ENCODE results near the gene PRKG1.

DNA sequence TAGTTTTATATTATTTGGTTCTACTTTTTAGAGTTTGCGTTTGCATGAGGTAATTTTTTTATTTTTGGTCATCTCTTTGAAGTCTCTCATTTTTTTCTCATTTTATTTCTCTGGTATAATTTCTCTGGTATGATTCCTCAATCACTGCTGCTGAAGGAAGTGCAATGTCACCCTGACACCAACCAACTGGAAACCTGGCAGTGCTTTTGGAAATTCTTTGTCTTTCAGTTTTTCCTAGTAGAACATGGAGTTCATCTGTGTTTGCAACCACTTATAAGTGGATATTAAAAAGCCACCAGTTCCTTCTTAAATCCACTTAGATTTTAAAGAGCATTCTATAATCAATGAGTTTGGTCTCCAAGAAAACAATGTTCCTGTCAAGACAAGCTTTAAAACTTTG is 291.8 kb downstream of the PRKG1 start:
- TF ChIP-seq POLR2A (IDR thresholded peaks at IDR 0.05; ENCODE audit: low read depth) (no peak), EP300 (IDR thresholded peaks at IDR 0.05) (no peak)
- TF ChIP-seq, protein P1, sequence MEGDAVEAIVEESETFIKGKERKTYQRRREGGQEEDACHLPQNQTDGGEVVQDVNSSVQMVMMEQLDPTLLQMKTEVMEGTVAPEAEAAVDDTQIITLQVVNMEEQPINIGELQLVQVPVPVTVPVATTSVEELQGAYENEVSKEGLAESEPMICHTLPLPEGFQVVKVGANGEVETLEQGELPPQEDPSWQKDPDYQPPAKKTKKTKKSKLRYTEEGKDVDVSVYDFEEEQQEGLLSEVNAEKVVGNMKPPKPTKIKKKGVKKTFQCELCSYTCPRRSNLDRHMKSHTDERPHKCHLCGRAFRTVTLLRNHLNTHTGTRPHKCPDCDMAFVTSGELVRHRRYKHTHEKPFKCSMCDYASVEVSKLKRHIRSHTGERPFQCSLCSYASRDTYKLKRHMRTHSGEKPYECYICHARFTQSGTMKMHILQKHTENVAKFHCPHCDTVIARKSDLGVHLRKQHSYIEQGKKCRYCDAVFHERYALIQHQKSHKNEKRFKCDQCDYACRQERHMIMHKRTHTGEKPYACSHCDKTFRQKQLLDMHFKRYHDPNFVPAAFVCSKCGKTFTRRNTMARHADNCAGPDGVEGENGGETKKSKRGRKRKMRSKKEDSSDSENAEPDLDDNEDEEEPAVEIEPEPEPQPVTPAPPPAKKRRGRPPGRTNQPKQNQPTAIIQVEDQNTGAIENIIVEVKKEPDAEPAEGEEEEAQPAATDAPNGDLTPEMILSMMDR (IDR thresholded peaks at IDR 0.05), result no peak

All from esophagus muscularis mucosa (tissue), 4 donors.